PFSK-1 (cell line): ENCODE measurements around the gene BCORL1.

Experiments
- FOXP2 ChIP-seq: optimal IDR thresholded peaks from 2 replicates; pipeline ENCODE3; 2011; ENCODE audit warnings: borderline replicate concordance, control low read depth, inconsistent platforms; ENCODE audit not compliant: insufficient read depth; ENCODE audit errors: extremely low read length, extremely low read depth
- POLR2AphosphoS5 ChIP-seq: IDR thresholded peaks from 2 replicates; pipeline ENCODE4 v1.6.1; 2012; ENCODE audit warnings: low read depth, mild to moderate bottlenecking, control low read depth, low read length, moderate library complexity
- REST ChIP-seq, 2 experiments: IDR thresholded peaks; 2 replicates each; pipeline versions ENCODE4 v1.6.1 to v1.8.0; 2011 to 2012; ENCODE audit warnings: low read depth in 2 of 2, low read length in 2 of 2, control low read depth in 1 of 2, inconsistent platforms in 1 of 2, mild to moderate bottlenecking in 1 of 2, moderate library complexity in 1 of 2; ENCODE audit not compliant: insufficient read depth in 1 of 2
- SIN3A ChIP-seq: IDR thresholded peaks from 2 replicates; pipeline ENCODE4 v1.6.1; 2012; ENCODE audit warnings: mild to moderate bottlenecking, low read length, moderate library complexity, borderline replicate concordance; ENCODE audit not compliant: insufficient read depth
- TAF1 ChIP-seq: IDR thresholded peaks from 2 replicates; pipeline ENCODE4 v1.6.1; 2012; ENCODE audit warnings: low read length, control low read depth, borderline replicate concordance; ENCODE audit not compliant: insufficient read depth

BCORL1 gene

GRCh38 chrX:130075777-130076176 lies 93.3 kb downstream of the BCORL1 start:
- TF ChIP-seq FOXP2 (no peak), TAF1 (no peak), REST (IDR thresholded peaks at IDR 0.05; ENCODE audit: insufficient read depth in 1 of 2, low read depth in 2 of 2, low read length in 2 of 2) (no peak), SIN3A (no peak), POLR2AphosphoS5 (no peak)

GRCh38 chrX:130079824-130080406 lies 97.5 kb downstream of the BCORL1 start:
- no peak for TF ChIP-seq POLR2AphosphoS5

- TF ChIP-seq REST (IDR thresholded peaks at IDR 0.05; ENCODE audit: insufficient read depth in 1 of 2, low read depth in 2 of 2, low read length in 2 of 2) (no peak), TAF1 (no peak), SIN3A (no peak), FOXP2 (no peak), POLR2AphosphoS5 (no peak)
Observed at GRCh38 chrX:130080791-130081367, 98.4 kb downstream of the BCORL1 start.

- no peak for TF ChIP-seq POLR2AphosphoS5
- no peak for TF ChIP-seq FOXP2
- TF ChIP-seq TAF1, result no peak
- no peak for TF ChIP-seq SIN3A
- no peak for TF ChIP-seq REST (IDR thresholded peaks at IDR 0.05; ENCODE audit: insufficient read depth in 1 of 2, low read depth in 2 of 2, low read length in 2 of 2)
Observed at GRCh38 chrX:130081421-130082045, 99.1 kb downstream of the BCORL1 start.

- TF ChIP-seq SIN3A (no peak), TAF1 (no peak), POLR2AphosphoS5 (no peak), FOXP2 (no peak), REST (IDR thresholded peaks at IDR 0.05; ENCODE audit: insufficient read depth in 1 of 2, low read depth in 2 of 2, low read length in 2 of 2) (no peak)
Observed at GRCh38 chrX:130082244-130083106, 100.0 kb downstream of the BCORL1 start.
